HepG2 (cell line): ENCODE data around the gene TRNT1. TPM values are rescaled to one million over a fixed set of nuclear protein-coding genes. Genes with fewer than 3 reads are reported as not detected.
A peak's percentile ranks its signal among the peaks of the same experiment; 100 is the strongest.

Source experiments
- MYNN ChIP-seq: sonication (generic); formaldehyde crosslinking; IDR thresholded peaks from 2 replicates; pipeline ENCODE4 v1.4.0; 2020; ENCODE audit warnings: mild to moderate bottlenecking, low read depth, missing genetic modification reagents
- NCOR1 ChIP-seq: fragments of 200-600 bp; sonication (generic); IDR thresholded peaks from 2 replicates; pipeline ENCODE4 v1.7.0; 2017; ENCODE audit warnings: antibody characterized with exemption, low read length, borderline replicate concordance
- POLR2AphosphoS2 ChIP-seq: IDR thresholded peaks from 2 replicates; pipeline ENCODE4 v1.6.1; 2011; ENCODE audit warnings: low read depth, low read length, improper control_type of control experiment
- RFXANK ChIP-seq: IDR thresholded peaks from 2 replicates; pipeline ENCODE4 v1.6.1; 2016
- SALL1 ChIP-seq: sonication (generic); formaldehyde crosslinking; IDR thresholded peaks from 2 replicates; pipeline ENCODE4 v1.8.0; 2022; ENCODE audit warnings: mild to moderate bottlenecking, missing genetic modification reagents
- SP1 ChIP-seq, 2 experiments: fragments of 450-650 bp in 1 of 2; sonication (generic) in 1 of 2; formaldehyde crosslinking in 1 of 2; IDR thresholded peaks; 2 replicates each; pipeline versions ENCODE4 v1.4.0 to v1.6.1; 2016 to 2020; ENCODE audit warnings: missing genetic modification reagents in 1 of 2
- TOPORS ChIP-seq: sonication (generic); formaldehyde crosslinking; IDR thresholded peaks from 2 replicates; pipeline ENCODE4 v1.8.0; 2023; ENCODE audit warnings: mild to moderate bottlenecking, missing genetic modification reagents
- TSC22D2 ChIP-seq: sonication (generic); formaldehyde crosslinking; IDR thresholded peaks from 2 replicates; pipeline ENCODE4 v1.5.1; 2020; ENCODE audit warnings: missing genetic modification reagents, mild to moderate bottlenecking, borderline replicate concordance
- ZFP36L1 ChIP-seq: sonication (generic); formaldehyde crosslinking; IDR thresholded peaks from 2 replicates; pipeline ENCODE4 v1.8.0; 2022; ENCODE audit warnings: mild to moderate bottlenecking, missing genetic modification reagents, moderate library complexity
- ZNF570 ChIP-seq: sonication (generic); formaldehyde crosslinking; IDR thresholded peaks from 2 replicates; pipeline ENCODE4 v1.4.0; 2020; ENCODE audit warnings: mild to moderate bottlenecking, missing genetic modification reagents, borderline replicate concordance
- ZNF674 ChIP-seq: sonication (generic); formaldehyde crosslinking; IDR thresholded peaks from 2 replicates; pipeline ENCODE4 v1.5.0; 2020; ENCODE audit warnings: low read depth, mild to moderate bottlenecking, missing genetic modification reagents
- ZNF746 ChIP-seq: sonication (generic); formaldehyde crosslinking; IDR thresholded peaks from 2 replicates; pipeline ENCODE4 v1.8.0; 2022; ENCODE audit warnings: mild to moderate bottlenecking, missing genetic modification reagents
- ZNF766 ChIP-seq: sonication (generic); formaldehyde crosslinking; IDR thresholded peaks from 2 replicates; pipeline ENCODE4 v1.5.0; 2020; ENCODE audit warnings: missing genetic modification reagents, borderline replicate concordance
- polyA plus RNA-seq, 8 experiments: library from polyadenylated mRNA; depleted of rRNA in 3 of 8; stranded (reverse) in 7 of 8; unstranded in 1 of 8; fragments of >200 nt; fragmentation: Illumina TruSeq in 4 of 8; extraction: Trizol in 4 of 8; gene quantifications; 2 replicates each; pipeline versions ENCODE4 v1.2.1 to v1.2.3, GENCODE V29; 2011 to 2016; ENCODE audit warnings: low read depth in 4 of 8, missing spikeins in 1 of 8, mixed read lengths in 1 of 8; ENCODE audit not compliant: insufficient read depth in 1 of 8
- total RNA-seq, 5 experiments: library from RNA; depleted of rRNA; stranded (reverse); fragments of >200 nt; fragmentation: Illumina TruSeq; extraction: Trizol; gene quantifications; 2 replicates each; pipeline ENCODE4 v1.2.3, GENCODE V29; 2016; ENCODE audit warnings: low read depth in 1 of 5
- TF ChIP-seq, protein P1 (sequence below): IDR thresholded peaks from 2 replicates; pipeline ENCODE4 v1.6.1; 2018; ENCODE audit warnings: missing genetic modification reagents
- TF ChIP-seq, protein P2 (sequence below): sonication (generic); formaldehyde crosslinking; IDR thresholded peaks from 2 replicates; pipeline ENCODE4 v1.8.0; 2022; ENCODE audit warnings: missing genetic modification reagents, low read depth, mild to moderate bottlenecking, borderline replicate concordance
- TF ChIP-seq, protein P3 (sequence below): sonication (generic); formaldehyde crosslinking; IDR thresholded peaks from 2 replicates; pipeline ENCODE4 v1.5.0; 2020; ENCODE audit warnings: mild to moderate bottlenecking, missing genetic modification reagents, borderline replicate concordance
- TF ChIP-seq, protein P4 (sequence below): sonication (generic); formaldehyde crosslinking; IDR thresholded peaks from 2 replicates; pipeline ENCODE4 v1.5.1; 2020; ENCODE audit warnings: missing genetic modification reagents, mild to moderate bottlenecking, borderline replicate concordance
- TF ChIP-seq, protein P5 (sequence below): sonication (generic); formaldehyde crosslinking; IDR thresholded peaks from 2 replicates; pipeline ENCODE4; 2020; ENCODE audit warnings: missing genetic modification reagents, mild to moderate bottlenecking, borderline replicate concordance

The TRNT1 gene
- total and polyA plus RNA-seq, 2 of the 13 experiments (the other 11 are each of a cell fraction or from before 2014, with no cell fraction given): 9.4 to 27.7 TPM

DNA sequence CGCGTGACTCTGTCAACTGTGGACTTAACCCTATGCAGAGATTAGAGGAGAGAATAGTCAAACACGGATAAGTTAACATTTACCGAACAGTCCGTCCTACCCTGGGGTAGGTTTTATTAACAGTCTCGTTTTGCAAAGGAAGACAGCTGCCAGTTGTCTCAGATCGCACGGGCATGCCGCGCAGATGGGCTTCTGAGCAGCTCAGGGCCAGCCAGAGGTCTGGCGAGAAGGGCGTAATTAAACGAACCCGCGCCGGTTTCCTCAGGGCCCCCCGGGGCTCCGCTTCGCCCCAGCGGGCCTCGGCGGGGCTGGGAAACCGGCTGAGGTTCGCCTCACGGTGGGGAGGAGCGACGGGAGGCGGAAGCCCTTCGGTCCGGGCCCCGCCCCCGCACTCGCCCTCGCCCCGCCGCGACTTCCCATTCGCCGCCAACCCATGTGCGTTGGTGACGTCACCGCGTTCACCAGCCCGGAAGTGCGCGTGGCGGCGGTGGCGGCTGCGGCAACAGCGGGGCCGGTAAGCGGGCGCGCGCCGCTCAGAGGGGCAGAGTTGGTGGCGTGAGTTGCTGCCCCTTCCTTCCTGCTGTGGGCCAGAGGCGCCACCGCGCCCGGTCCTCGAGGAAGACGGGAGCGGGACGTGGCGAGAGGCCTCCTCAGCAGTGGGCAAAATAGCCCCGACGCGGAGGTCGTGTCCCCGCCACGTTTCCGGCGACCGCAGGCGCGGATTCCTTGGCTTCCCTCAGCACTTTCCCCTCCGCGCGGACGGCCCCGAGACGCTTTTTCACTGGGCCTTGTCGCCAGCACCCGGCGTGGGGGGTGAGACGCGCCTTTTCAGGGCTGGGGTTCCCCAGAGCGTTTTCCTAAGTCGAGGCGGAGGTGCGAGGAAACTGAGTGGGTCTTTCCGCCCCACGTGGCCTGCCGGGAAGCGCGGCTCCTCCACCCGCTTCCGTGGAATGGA lies at the start of gene TRNT1 (continued):
- TF ChIP-seq ZNF746 (peak; percentile 49), ZNF766 (0 out of 2 replicates have a peak, but pooled peaks have one; percentile 40), POLR2AphosphoS2 (no peak), ZNF570 (no peak), RFXANK (0 out of 2 replicates have a peak, but pooled peaks have one; percentile 22), ZNF674 (no peak), TSC22D2 (CRISPR knock-in tag) (no peak), TOPORS (CRISPR knock-in tag) (peak; percentile 87), SALL1 (CRISPR knock-in tag) (peak; percentile 87), ZFP36L1 (no peak; the same call in none of the 2 replicates), NCOR1 (no peak), MYNN (CRISPR knock-in tag) (0 out of 2 replicates have a peak, but pooled peaks have one; percentile 2), SP1 (IDR thresholded peaks at IDR 0.05) (no peak), SP1 (CRISPR knock-in tag; IDR thresholded peaks at IDR 0.05) (no peak)
- TF ChIP-seq, protein P1, sequence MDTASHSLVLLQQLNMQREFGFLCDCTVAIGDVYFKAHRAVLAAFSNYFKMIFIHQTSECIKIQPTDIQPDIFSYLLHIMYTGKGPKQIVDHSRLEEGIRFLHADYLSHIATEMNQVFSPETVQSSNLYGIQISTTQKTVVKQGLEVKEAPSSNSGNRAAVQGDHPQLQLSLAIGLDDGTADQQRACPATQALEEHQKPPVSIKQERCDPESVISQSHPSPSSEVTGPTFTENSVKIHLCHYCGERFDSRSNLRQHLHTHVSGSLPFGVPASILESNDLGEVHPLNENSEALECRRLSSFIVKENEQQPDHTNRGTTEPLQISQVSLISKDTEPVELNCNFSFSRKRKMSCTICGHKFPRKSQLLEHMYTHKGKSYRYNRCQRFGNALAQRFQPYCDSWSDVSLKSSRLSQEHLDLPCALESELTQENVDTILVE (CRISPR knock-in tag): peak; percentile 71
- TF ChIP-seq, protein P2, sequence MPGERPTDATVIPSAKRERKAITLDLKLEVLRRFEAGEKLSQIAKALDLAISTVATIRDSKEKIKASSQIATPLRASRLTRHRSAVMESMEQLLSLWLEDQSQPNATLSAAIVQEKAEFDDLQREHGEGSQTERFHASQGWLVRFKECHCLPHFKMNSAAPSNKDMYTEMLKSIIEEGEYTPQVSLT (CRISPR knock-in tag): peak; percentile 59; the same call in 1 of the 2 replicates
- TF ChIP-seq, protein P3, sequence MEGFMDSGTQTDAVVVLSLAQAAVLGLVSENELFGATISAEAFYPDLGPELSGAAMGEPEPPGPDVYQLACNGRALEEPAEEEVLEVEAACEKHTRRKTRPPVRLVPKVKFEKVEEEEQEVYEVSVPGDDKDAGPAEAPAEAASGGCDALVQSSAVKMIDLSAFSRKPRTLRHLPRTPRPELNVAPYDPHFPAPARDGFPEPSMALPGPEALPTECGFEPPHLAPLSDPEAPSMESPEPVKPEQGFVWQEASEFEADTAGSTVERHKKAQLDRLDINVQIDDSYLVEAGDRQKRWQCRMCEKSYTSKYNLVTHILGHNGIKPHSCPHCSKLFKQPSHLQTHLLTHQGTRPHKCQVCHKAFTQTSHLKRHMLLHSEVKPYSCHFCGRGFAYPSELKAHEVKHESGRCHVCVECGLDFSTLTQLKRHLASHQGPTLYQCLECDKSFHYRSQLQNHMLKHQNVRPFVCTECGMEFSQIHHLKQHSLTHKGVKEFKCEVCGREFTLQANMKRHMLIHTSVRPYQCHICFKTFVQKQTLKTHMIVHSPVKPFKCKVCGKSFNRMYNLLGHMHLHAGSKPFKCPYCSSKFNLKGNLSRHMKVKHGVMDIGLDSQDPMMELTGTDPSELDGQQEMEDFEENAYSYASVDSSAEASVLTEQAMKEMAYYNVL (CRISPR knock-in tag): peak; percentile 34; the same call in 1 of the 2 replicates
- TF ChIP-seq, protein P4, sequence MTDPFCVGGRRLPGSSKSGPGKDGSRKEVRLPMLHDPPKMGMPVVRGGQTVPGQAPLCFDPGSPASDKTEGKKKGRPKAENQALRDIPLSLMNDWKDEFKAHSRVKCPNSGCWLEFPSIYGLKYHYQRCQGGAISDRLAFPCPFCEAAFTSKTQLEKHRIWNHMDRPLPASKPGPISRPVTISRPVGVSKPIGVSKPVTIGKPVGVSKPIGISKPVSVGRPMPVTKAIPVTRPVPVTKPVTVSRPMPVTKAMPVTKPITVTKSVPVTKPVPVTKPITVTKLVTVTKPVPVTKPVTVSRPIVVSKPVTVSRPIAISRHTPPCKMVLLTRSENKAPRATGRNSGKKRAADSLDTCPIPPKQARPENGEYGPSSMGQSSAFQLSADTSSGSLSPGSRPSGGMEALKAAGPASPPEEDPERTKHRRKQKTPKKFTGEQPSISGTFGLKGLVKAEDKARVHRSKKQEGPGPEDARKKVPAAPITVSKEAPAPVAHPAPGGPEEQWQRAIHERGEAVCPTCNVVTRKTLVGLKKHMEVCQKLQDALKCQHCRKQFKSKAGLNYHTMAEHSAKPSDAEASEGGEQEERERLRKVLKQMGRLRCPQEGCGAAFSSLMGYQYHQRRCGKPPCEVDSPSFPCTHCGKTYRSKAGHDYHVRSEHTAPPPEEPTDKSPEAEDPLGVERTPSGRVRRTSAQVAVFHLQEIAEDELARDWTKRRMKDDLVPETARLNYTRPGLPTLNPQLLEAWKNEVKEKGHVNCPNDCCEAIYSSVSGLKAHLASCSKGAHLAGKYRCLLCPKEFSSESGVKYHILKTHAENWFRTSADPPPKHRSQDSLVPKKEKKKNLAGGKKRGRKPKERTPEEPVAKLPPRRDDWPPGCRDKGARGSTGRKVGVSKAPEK (CRISPR knock-in tag): no peak
- TF ChIP-seq, protein P5, sequence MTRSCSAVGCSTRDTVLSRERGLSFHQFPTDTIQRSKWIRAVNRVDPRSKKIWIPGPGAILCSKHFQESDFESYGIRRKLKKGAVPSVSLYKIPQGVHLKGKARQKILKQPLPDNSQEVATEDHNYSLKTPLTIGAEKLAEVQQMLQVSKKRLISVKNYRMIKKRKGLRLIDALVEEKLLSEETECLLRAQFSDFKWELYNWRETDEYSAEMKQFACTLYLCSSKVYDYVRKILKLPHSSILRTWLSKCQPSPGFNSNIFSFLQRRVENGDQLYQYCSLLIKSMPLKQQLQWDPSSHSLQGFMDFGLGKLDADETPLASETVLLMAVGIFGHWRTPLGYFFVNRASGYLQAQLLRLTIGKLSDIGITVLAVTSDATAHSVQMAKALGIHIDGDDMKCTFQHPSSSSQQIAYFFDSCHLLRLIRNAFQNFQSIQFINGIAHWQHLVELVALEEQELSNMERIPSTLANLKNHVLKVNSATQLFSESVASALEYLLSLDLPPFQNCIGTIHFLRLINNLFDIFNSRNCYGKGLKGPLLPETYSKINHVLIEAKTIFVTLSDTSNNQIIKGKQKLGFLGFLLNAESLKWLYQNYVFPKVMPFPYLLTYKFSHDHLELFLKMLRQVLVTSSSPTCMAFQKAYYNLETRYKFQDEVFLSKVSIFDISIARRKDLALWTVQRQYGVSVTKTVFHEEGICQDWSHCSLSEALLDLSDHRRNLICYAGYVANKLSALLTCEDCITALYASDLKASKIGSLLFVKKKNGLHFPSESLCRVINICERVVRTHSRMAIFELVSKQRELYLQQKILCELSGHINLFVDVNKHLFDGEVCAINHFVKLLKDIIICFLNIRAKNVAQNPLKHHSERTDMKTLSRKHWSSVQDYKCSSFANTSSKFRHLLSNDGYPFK (CRISPR knock-in tag): peak; percentile 48; the same call in 1 of the 2 replicates
